Measurements from ENCODE around the gene PSENEN. TPM values are rescaled to one million over a fixed set of nuclear protein-coding genes. Genes with fewer than 3 reads are reported as not detected.

Gene PSENEN
- total and polyA plus RNA-seq, 11 donors, result 25.2 to 95.1 (median 42.3) TPM

DNA sequence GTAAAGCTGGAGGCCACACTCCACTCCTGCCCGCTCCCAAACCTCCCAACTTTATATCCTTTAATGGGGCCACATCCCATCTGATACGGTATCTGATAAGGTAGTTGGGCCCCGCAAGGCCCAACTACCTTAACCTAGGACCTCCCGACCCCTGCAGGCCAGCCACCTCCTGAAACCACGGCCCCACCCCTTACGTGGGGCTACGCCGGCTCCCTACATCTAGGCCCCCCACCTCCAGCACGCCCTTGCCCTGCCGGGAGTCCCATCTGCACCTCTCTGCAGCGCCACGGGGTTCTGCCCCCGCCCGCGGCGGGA lies 5.4 kb upstream of the PSENEN start:
- TF ChIP-seq, protein P1, sequence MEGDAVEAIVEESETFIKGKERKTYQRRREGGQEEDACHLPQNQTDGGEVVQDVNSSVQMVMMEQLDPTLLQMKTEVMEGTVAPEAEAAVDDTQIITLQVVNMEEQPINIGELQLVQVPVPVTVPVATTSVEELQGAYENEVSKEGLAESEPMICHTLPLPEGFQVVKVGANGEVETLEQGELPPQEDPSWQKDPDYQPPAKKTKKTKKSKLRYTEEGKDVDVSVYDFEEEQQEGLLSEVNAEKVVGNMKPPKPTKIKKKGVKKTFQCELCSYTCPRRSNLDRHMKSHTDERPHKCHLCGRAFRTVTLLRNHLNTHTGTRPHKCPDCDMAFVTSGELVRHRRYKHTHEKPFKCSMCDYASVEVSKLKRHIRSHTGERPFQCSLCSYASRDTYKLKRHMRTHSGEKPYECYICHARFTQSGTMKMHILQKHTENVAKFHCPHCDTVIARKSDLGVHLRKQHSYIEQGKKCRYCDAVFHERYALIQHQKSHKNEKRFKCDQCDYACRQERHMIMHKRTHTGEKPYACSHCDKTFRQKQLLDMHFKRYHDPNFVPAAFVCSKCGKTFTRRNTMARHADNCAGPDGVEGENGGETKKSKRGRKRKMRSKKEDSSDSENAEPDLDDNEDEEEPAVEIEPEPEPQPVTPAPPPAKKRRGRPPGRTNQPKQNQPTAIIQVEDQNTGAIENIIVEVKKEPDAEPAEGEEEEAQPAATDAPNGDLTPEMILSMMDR (IDR thresholded peaks at IDR 0.05), result peak in 1 of 12 donors; percentile 3
- TF ChIP-seq POLR2A (IDR thresholded peaks at IDR 0.05), result no peak
- Histone ChIP-seq H3K27ac (peak overlapping the region in 11 of 12 donors; percentile 38 to 89 (median 64)), H3K36me3 (peaks cover 0 to 50% (median 45%) of the 10 kb centered on the region in 9 donors), H3K4me1 (peaks cover 7 to 52% (median 23%) of the 10 kb centered on the region in 12 donors), H3K4me3 (peak overlapping the region; percentile 20 to 80 (median 64)), H3K9me3 (no peaks in the 10 kb centered on the region), H3K27me3 (no peaks in the 10 kb centered on the region)
- DNase-seq, result no peak
- intact Hi-C loops (cut with DNase I), result loop anchor here in 4 of 10 donors (1.0 to 10.0 kb wide), 4 partner anchors 17 to 315 kb away; partner anchors contain the start of genes LRFN3 (in 2 of the 4), HSPB6 (in 1 of the 4), THAP8 (in 1 of the 4) and WDR62 (in 1 of the 4)
- WGBS, 4 donors, result 1 to 4% (median 3%) methylated on average over 16 of the region's 16 CpGs
- ATAC-seq, result no peak

DNA sequence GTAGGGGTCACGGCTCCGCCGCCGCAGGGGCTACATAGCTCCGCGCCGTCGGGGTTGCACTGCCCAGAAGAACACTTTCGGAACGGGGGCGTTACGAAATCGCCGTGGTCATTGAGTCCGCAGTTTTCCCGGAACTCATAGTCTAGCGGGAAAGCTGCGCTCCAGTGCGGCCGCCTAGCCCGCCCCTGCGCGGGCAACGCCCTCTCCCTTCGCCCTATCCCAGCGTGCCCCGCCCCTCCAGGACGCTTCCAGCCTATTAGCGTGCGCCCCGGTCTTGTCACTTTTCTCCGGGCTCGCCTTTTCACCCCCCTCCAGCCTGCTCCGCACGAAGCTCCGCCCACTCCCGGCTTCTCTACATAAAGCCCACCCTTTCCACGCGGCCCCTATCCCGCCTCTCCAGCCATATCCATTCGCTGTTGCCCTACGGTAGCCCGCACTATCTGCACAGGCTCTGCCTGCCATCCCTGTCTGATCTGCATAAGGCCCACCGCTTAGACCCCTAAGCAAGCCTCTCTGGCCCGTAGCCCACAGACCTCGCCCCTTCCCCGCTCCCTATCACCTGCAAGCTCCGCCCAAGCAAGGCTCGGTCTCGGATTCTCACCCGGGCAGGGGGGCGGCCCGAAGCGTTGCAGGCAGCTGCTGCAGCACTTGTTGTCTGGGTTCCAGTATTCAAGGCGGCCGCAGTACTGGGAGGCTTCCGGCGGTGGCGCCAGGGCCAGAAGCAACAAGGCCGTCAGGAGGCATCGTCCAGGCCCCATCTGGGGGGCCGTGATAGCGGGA lies 4.8 kb upstream of the PSENEN start:
- intact Hi-C loops (cut with DNase I), result loop anchor here in 4 of 10 donors (1.0 to 10.0 kb wide), 4 partner anchors 17 to 314 kb away; partner anchors contain the start of genes LRFN3 (in 2 of the 4), HSPB6 (in 1 of the 4), THAP8 (in 1 of the 4) and WDR62 (in 1 of the 4)
- H3K27me3 ChIP-seq, result no peaks in the 10 kb centered on the region
- DNase-seq (peak; percentile 97 to 99 (median 99)), ATAC-seq (peak; percentile 83 to 89 (median 86))
- no peaks in the 10 kb centered on the region for H3K9me3 ChIP-seq
- peak in 1 of 2 donors; percentile 33 for TF ChIP-seq POLR2A (IDR thresholded peaks at IDR 0.05)
- TF ChIP-seq, protein P1 (IDR thresholded peaks at IDR 0.05), result peak in 3 of 12 donors; percentile 10 to 31 (median 24)
- peak overlapping the region; percentile 20 to 80 (median 64) for H3K4me3 ChIP-seq
- peak overlapping the region in 11 of 12 donors; percentile 60 to 95 (median 74) for H3K27ac ChIP-seq
- peaks cover 0 to 45% (median 40%) of the 10 kb centered on the region in 9 donors for H3K36me3 ChIP-seq
- H3K4me1 ChIP-seq, result peaks cover 7 to 52% (median 23%) of the 10 kb centered on the region in 12 donors
- WGBS, 4 donors, result 0 to 1% (median 0%) methylated on average over 51 to 63 of the region's 63 CpGs

DNA sequence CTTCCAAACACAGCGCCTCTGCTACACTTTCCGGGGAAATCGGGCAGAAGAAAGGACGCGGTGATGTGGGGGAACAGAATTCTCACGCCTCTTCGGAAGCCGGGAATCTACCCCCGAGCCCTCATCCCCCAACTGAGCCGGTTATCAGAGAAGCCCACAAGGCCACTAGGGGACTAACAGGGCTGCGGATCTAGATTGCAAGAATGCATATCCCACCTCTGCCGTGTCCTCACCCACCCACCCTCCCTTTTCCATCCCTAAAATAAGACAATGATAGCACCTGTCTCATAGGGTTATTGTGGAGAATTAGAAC lies 4.3 kb upstream of the PSENEN start:
- TF ChIP-seq POLR2A (IDR thresholded peaks at IDR 0.05), result no peak
- TF ChIP-seq, protein P1 (IDR thresholded peaks at IDR 0.05), result no peak
- Histone ChIP-seq H3K4me1 (peaks cover 10 to 56% (median 26%) of the 10 kb centered on the region in 12 donors), H3K9me3 (no peaks in the 10 kb centered on the region), H3K27me3 (no peaks in the 10 kb centered on the region), H3K4me3 (peak overlapping the region; percentile 20 to 80 (median 64)), H3K27ac (peak overlapping the region in 11 of 12 donors; percentile 60 to 95 (median 74)), H3K36me3 (peaks cover 0 to 42% (median 36%) of the 10 kb centered on the region in 9 donors)
- intact Hi-C loops (cut with DNase I), result loop anchor here in 4 of 10 donors (5.0 to 10.0 kb wide), 3 partner anchors 191 to 314 kb away; partner anchors contain the start of genes LRFN3 (in 2 of the 4), THAP8 (in 1 of the 4) and WDR62 (in 1 of the 4)
- 6 to 12% (median 7%) methylated on average over 9 to 12 of the region's 12 CpGs for WGBS, 4 donors
- DNase-seq (no peak), ATAC-seq (no peak)
